ENCODE results near the gene ANKRD55. TPM values are rescaled to one million over a fixed set of nuclear protein-coding genes. Genes with fewer than 3 reads are reported as not detected.
"Not testable (repeated sequence)": the region's sequence is repeated elsewhere in the genome, so short reads cannot be mapped to it uniquely, and the experiment has no call there.

ANKRD55 gene
- total RNA-seq, 1 donor from 2014 or later: not detected

GRCh38 chr5:56090793-56091460, 142.2 kb downstream of the ANKRD55 start:
- Histone ChIP-seq H3K4me3 (ENCODE audit: low read length in 3 of 3) (no peak overlapping the region), H3K9ac (ENCODE audit: low read depth in 1 of 3, low read length in 3 of 3) (no peak overlapping the region), H3K4me1 (ENCODE audit: control insufficient read depth in 3 of 3, insufficient read depth in 3 of 3, low read length in 3 of 3) (no peaks in the 10 kb centered on the region), H3K27me3 (ENCODE audit: control insufficient read depth in 3 of 3, insufficient read depth in 3 of 3, low read length in 3 of 3) (no peaks in the 10 kb centered on the region), H3K9me3 (ENCODE audit: control insufficient read depth in 3 of 3, low read length in 3 of 3) (no peaks in the 10 kb centered on the region), H3K36me3 (ENCODE audit: control insufficient read depth in 3 of 3, insufficient read depth in 3 of 3, low read length in 3 of 3) (no peaks in the 10 kb centered on the region), H3K27ac (ENCODE audit: low read depth, low read length) (no peak overlapping the region)

DNA sequence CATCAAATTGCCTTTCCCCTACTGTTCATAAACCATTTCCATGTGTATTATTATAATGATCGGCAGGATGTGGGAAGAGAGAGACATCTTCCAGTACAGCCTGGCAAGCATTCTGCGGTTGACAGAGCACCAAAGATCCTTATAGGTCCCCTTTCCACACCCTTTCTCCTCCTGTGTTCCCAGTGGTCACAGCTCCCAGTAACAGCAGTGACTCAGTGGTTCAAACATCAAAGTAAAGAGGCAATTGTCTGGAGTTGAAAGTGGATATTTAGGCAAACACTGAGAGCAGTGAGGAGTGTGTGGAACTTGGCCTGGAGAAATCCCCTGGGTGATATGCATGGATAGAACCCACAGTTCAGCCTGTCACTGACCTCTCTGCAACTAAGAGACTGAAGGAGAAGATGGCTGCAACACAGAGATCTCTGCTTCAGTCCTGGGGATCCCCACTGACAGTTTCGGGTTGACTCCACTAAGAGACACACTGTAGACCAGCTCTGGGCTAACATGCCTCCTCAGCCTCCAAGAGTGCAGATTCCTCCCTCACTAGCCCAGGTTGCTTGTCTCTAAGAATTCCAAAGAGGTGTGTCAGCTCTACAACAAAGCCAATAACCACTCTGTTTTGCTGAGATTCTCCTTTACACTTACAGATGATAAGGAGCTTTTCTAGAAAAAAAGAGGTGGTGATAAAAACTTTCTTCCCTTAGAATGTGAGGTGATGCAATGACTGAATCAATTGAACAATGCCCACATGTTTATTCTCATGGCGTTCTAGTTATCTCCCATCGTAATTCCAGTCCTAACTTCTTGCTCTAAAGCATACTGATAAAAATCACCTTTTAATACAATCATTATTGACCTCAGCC, 143.9 kb downstream of the ANKRD55 start:
- no peak overlapping the region for H3K9ac ChIP-seq (ENCODE audit: low read depth in 1 of 3, low read length in 3 of 3)
- H3K4me1 ChIP-seq (ENCODE audit: control insufficient read depth in 3 of 3, insufficient read depth in 3 of 3, low read length in 3 of 3): peaks cover 0 to 2% (median 2%) of the 10 kb centered on the region in 3 donors
- H3K27ac ChIP-seq (ENCODE audit: low read depth, low read length): no peak overlapping the region
- H3K27me3 ChIP-seq (ENCODE audit: control insufficient read depth in 3 of 3, insufficient read depth in 3 of 3, low read length in 3 of 3): no peaks in the 10 kb centered on the region
- H3K4me3 ChIP-seq (ENCODE audit: low read length in 3 of 3): no peak overlapping the region
- H3K9me3 ChIP-seq (ENCODE audit: control insufficient read depth in 3 of 3, low read length in 3 of 3): no peaks in the 10 kb centered on the region
- H3K36me3 ChIP-seq (ENCODE audit: control insufficient read depth in 3 of 3, insufficient read depth in 3 of 3, low read length in 3 of 3): no peaks in the 10 kb centered on the region

DNA sequence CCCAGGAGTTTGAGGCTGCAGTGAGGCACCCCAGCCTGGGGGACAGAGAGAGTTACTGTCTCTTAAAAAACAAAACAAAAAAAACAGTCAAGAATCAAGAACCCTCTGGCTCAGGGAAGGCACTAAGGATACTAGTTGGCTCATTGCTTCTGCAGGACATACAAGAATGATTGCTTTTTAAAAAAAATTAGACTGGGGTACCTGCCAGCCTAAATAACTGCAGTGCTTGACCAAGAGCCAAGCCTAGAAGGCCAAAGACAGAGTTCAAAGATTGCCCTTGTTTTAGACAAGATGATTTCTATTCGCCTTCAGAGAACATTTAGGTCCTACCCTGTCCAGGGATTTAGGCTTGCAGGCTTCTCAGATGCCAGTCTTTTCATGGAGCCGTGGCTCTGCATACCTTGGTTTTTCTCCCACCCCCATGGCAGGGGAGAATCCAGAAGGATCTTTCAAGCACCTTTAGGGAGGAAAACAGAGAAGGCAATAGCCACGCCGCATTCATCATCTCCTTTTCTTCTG, 144.6 kb downstream of the ANKRD55 start:
- no peaks in the 10 kb centered on the region for H3K27me3 ChIP-seq (ENCODE audit: control insufficient read depth in 3 of 3, insufficient read depth in 3 of 3, low read length in 3 of 3)
- no peak overlapping the region for H3K4me3 ChIP-seq (ENCODE audit: low read length in 3 of 3)
- no peak overlapping the region for H3K9ac ChIP-seq (ENCODE audit: low read depth in 1 of 3, low read length in 3 of 3)
- H3K4me1 ChIP-seq (ENCODE audit: control insufficient read depth in 3 of 3, insufficient read depth in 3 of 3, low read length in 3 of 3): peaks cover 0 to 2% (median 2%) of the 10 kb centered on the region in 3 donors
- no peak overlapping the region for H3K27ac ChIP-seq (ENCODE audit: low read depth, low read length)
- H3K36me3 ChIP-seq (ENCODE audit: control insufficient read depth in 3 of 3, insufficient read depth in 3 of 3, low read length in 3 of 3): no peaks in the 10 kb centered on the region
- no peaks in the 10 kb centered on the region for H3K9me3 ChIP-seq (ENCODE audit: control insufficient read depth in 3 of 3, low read length in 3 of 3)

DNA sequence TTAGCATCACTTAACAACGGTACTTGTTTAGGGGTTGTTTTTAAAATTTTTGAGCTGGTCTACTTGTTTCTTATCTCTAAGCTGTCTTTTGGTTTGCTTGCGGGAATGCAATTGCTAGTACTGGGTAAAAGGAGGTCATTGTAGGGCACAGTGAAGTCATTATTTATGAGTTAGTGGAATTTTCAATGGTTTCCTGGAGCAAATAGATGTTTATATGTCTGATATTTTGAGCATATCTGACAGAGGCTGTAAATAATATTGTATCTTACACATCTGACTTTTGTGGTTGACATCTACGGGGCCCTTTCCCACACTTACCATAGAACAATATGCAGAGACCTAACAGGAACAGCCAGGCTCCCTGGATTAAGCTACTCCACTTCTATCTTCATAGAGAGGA, 147.9 kb downstream of the ANKRD55 start:
- Histone ChIP-seq H3K9ac (ENCODE audit: low read depth in 1 of 3, low read length in 3 of 3) (no peak overlapping the region), H3K9me3 (ENCODE audit: control insufficient read depth in 3 of 3, low read length in 3 of 3) (no peaks in the 10 kb centered on the region), H3K27ac (ENCODE audit: low read depth, low read length) (no peak overlapping the region), H3K36me3 (ENCODE audit: control insufficient read depth in 3 of 3, insufficient read depth in 3 of 3, low read length in 3 of 3) (no peaks in the 10 kb centered on the region), H3K27me3 (ENCODE audit: control insufficient read depth in 3 of 3, insufficient read depth in 3 of 3, low read length in 3 of 3) (no peaks in the 10 kb centered on the region), H3K4me1 (ENCODE audit: control insufficient read depth in 3 of 3, insufficient read depth in 3 of 3, low read length in 3 of 3) (peaks cover 0 to 5% (median 2%) of the 10 kb centered on the region in 3 donors), H3K4me3 (ENCODE audit: low read length in 3 of 3) (no peak overlapping the region)

- no peak overlapping the region for H3K27ac ChIP-seq (ENCODE audit: low read depth, low read length)
- no peaks in the 10 kb centered on the region for H3K9me3 ChIP-seq (ENCODE audit: control insufficient read depth in 3 of 3, low read length in 3 of 3)
- H3K4me3 ChIP-seq (ENCODE audit: low read length in 3 of 3): no peak overlapping the region
- no peaks in the 10 kb centered on the region for H3K27me3 ChIP-seq (ENCODE audit: control insufficient read depth in 3 of 3, insufficient read depth in 3 of 3, low read length in 3 of 3)
- H3K9ac ChIP-seq (ENCODE audit: low read depth in 1 of 3, low read length in 3 of 3): no peak overlapping the region
- peaks cover 0 to 5% (median 2%) of the 10 kb centered on the region in 3 donors for H3K4me1 ChIP-seq (ENCODE audit: control insufficient read depth in 3 of 3, insufficient read depth in 3 of 3, low read length in 3 of 3)
- H3K36me3 ChIP-seq (ENCODE audit: control insufficient read depth in 3 of 3, insufficient read depth in 3 of 3, low read length in 3 of 3): no peaks in the 10 kb centered on the region
Observed at GRCh38 chr5:56083286-56083854, 149.8 kb downstream of the ANKRD55 start.

DNA sequence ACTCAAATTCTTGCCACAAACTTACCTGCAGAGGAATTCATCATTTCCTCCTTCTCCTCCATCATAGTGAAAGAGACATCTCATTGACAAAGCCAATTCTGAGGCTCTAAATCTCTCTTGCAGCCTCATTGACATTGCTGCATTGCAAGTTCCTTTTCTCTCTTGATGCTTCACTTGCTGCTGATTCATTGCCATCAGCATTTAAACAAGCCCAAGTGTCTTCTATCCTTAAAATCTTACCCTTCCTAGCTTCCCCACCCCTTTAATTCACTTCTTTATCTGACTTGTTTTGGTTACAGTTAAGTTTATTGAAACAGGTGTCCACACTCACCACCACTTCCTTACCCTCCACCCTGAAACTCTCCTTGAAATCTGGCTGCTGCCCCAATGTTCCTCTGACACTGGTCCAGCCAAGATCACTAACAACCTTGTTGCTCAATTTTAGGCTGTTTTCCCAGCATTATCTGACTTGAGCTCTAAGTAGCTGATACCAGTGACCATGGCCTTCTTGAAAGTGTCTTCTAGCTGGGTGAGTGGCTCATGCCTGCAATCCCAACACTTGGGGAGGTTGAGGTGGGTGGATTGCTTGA, 152.0 kb downstream of the ANKRD55 start:
- H3K9ac ChIP-seq (ENCODE audit: low read depth in 1 of 3, low read length in 3 of 3); H3K9me3 ChIP-seq (ENCODE audit: control insufficient read depth in 3 of 3, low read length in 3 of 3); H3K27ac ChIP-seq (ENCODE audit: low read depth, low read length); H3K36me3 ChIP-seq (ENCODE audit: control insufficient read depth in 3 of 3, insufficient read depth in 3 of 3, low read length in 3 of 3); H3K27me3 ChIP-seq (ENCODE audit: control insufficient read depth in 3 of 3, insufficient read depth in 3 of 3, low read length in 3 of 3); H3K4me1 ChIP-seq (ENCODE audit: control insufficient read depth in 3 of 3, insufficient read depth in 3 of 3, low read length in 3 of 3); H3K4me3 ChIP-seq (ENCODE audit: low read length in 3 of 3): not testable (repeated sequence)

GRCh38 chr5:56080375-56081052, 152.6 kb downstream of the ANKRD55 start:
- Histone ChIP-seq H3K27me3 (ENCODE audit: control insufficient read depth in 3 of 3, insufficient read depth in 3 of 3, low read length in 3 of 3) (no peaks in the 10 kb centered on the region), H3K9ac (ENCODE audit: low read depth in 1 of 3, low read length in 3 of 3) (no peak overlapping the region), H3K36me3 (ENCODE audit: control insufficient read depth in 3 of 3, insufficient read depth in 3 of 3, low read length in 3 of 3) (no peaks in the 10 kb centered on the region), H3K9me3 (ENCODE audit: control insufficient read depth in 3 of 3, low read length in 3 of 3) (no peaks in the 10 kb centered on the region), H3K4me1 (ENCODE audit: control insufficient read depth in 3 of 3, insufficient read depth in 3 of 3, low read length in 3 of 3) (peaks cover 0 to 5% (median 5%) of the 10 kb centered on the region in 3 donors), H3K27ac (ENCODE audit: low read depth, low read length) (no peak overlapping the region), H3K4me3 (ENCODE audit: low read length in 3 of 3) (no peak overlapping the region)

DNA sequence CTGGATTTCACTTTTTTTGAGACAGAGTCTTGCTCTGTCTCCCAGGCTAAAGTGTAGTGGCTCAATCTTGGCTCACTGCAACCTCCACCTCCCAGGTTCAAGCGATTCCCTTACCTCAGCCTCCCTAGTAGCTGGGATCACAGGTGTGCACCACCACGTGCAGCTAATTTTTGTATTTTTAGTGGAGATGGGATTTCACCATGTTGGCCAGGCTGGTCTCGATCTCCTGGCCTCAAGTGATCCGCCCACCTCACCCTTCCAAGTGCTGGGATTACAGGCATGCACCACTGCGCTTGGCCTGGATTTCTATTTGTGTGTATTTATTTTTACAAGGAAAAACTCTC, 154.0 kb downstream of the ANKRD55 start:
- not testable (repeated sequence) for H3K9me3 ChIP-seq (ENCODE audit: control insufficient read depth in 3 of 3, low read length in 3 of 3); H3K36me3 ChIP-seq (ENCODE audit: control insufficient read depth in 3 of 3, insufficient read depth in 3 of 3, low read length in 3 of 3); H3K9ac ChIP-seq (ENCODE audit: low read depth in 1 of 3, low read length in 3 of 3); H3K27ac ChIP-seq (ENCODE audit: low read depth, low read length); H3K4me3 ChIP-seq (ENCODE audit: low read length in 3 of 3); H3K27me3 ChIP-seq (ENCODE audit: control insufficient read depth in 3 of 3, insufficient read depth in 3 of 3, low read length in 3 of 3); H3K4me1 ChIP-seq (ENCODE audit: control insufficient read depth in 3 of 3, insufficient read depth in 3 of 3, low read length in 3 of 3)

DNA sequence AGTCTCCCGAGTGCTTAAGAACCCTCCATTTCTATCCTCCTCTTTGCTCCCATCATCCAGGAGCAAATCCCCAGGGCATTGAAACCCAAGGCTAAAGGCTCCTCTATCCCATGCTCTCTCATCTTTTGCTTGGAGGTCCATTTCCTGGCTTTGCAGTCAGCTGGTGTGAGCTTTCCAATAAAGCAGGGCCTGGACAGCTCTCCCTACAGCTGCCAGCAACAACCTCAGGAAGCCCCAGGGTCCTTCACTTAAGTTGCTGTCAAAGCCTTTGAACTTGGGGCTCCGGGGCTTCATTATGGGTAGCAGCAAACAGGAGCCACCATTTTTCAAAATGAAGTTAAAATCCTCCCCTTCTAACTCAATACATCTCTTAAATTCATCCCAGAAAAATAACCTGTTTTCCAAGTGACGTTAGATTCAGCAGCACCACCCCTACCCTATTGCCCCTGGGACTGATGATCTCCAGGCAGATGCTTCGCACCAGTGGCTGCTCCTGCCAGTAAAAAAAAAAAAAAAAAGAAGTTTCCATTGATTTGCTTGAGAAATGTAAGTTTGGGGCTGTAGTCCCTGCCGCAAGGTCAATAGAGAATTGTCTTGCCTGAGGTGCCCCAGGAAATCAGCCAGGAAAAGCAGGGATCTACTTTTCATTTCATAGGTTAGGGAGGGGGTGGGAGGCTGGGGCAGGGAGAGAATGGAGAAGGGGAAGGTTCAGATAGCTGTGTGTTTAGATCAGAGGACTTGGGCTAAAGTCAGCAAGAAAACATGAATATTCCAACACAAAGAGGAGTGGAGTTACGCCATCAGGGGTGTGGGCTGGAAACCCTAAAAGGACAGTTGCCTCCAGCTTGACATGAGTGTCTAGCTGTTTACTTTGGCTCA, 154.6 kb downstream of the ANKRD55 start:
- Histone ChIP-seq H3K4me3 (ENCODE audit: low read length in 3 of 3) (no peak overlapping the region), H3K27ac (ENCODE audit: low read depth, low read length) (peak overlapping the region; percentile 44), H3K9ac (ENCODE audit: low read depth in 1 of 3, low read length in 3 of 3) (no peak overlapping the region), H3K27me3 (ENCODE audit: control insufficient read depth in 3 of 3, insufficient read depth in 3 of 3, low read length in 3 of 3) (no peaks in the 10 kb centered on the region), H3K36me3 (ENCODE audit: control insufficient read depth in 3 of 3, insufficient read depth in 3 of 3, low read length in 3 of 3) (no peaks in the 10 kb centered on the region), H3K9me3 (ENCODE audit: control insufficient read depth in 3 of 3, low read length in 3 of 3) (no peaks in the 10 kb centered on the region), H3K4me1 (ENCODE audit: control insufficient read depth in 3 of 3, insufficient read depth in 3 of 3, low read length in 3 of 3) (peaks cover 0 to 3% (median 2%) of the 10 kb centered on the region in 3 donors)
